B cell (primary cell): ENCODE results near the gene PTPN1. TPM values are rescaled to one million over a fixed set of nuclear protein-coding genes. Genes with fewer than 3 reads are reported as not detected.

Source experiments
- ATAC-seq: fragments of 200-7000 bp; cut with Tn5 transposase; one replicate; pipeline ENCODE4 v1.10.0; 2021; ENCODE audit warnings: low read depth, mild to moderate bottlenecking, moderate number of reproducible peaks, moderate library complexity
- CTCF ChIA-PET: fragments of 350-600 bp; sonication (Branson Sonifier 250); formaldehyde crosslinking; loops from one replicate; lab custom pipeline; 2021; ENCODE audit warnings: antibody characterized with exemption, inconsistent platforms; lab: Charles Lee
- POLR2A ChIA-PET: fragments of 350-600 bp; sonication (Branson Sonifier 250); formaldehyde crosslinking; loops from one replicate; lab custom pipeline; 2021; ENCODE audit warnings: antibody characterized with exemption; lab: Charles Lee
- DNase-seq: peaks from one replicate; pipeline ENCODE4 v3.0.0; 2013
- H2AFZ ChIP-seq: 2 replicates; pipeline ENCODE4 v1.6.1; 2012; ENCODE audit warnings: mild to moderate bottlenecking, low read depth, low read length; ENCODE audit not compliant: insufficient read depth, poor library complexity, severe bottlenecking
- H3K27ac ChIP-seq, 2 donors: 1 replicate in 1 of 2; 2 replicates in 1 of 2; pipeline ENCODE4 v1.5.1; 2012 to 2013; ENCODE audit warnings: low read length in 2 of 2, mild to moderate bottlenecking in 2 of 2, moderate library complexity in 1 of 2
- H3K27me3 ChIP-seq, 4 experiments: fragments of 200-600 bp in 1 of 4; sonication (generic) in 1 of 4; replicated peaks in 1 of 4; 1 replicate in 2 of 4; 2 replicates in 2 of 4; pipeline versions ENCODE4 v1.6.1 to v1.7.0; 2013 to 2016; ENCODE audit warnings: low read length in 3 of 4, mild to moderate bottlenecking in 2 of 4, mixed read lengths in 1 of 4, moderate library complexity in 1 of 4; ENCODE audit not compliant: insufficient read depth in 4 of 4, control insufficient read depth in 3 of 4; ENCODE audit errors: control extremely low read depth in 1 of 4
- H3K36me3 ChIP-seq, 2 experiments: replicated peaks in 1 of 2; 1 replicate in 1 of 2; 2 replicates in 1 of 2; pipeline versions ENCODE4 v1.6.1 to v1.7.1; 2013; ENCODE audit warnings: low read length in 1 of 2; ENCODE audit not compliant: insufficient read depth in 2 of 2, control insufficient read depth in 1 of 2; ENCODE audit errors: control extremely low read depth in 1 of 2, extremely low read depth in 1 of 2
- H3K4me1 ChIP-seq, 2 donors: fragments of 200-600 bp in 1 of 2; sonication (generic) in 1 of 2; 1 replicate in 1 of 2; 2 replicates in 1 of 2; pipeline versions ENCODE4 v1.5.1 to v1.6.1; 2013 to 2017; ENCODE audit warnings: low read length in 2 of 2; ENCODE audit not compliant: control insufficient read depth in 2 of 2, insufficient read depth in 2 of 2
- H3K4me2 ChIP-seq: replicated peaks from 2 replicates; pipeline ENCODE3; 2012; ENCODE audit warnings: mild to moderate bottlenecking, low read depth, low read length; ENCODE audit not compliant: poor library complexity, severe bottlenecking
- H3K4me3 ChIP-seq, 5 experiments: fragments of 200-600 bp in 1 of 5; sonication (generic) in 1 of 5; 1 replicate in 3 of 5; 2 replicates in 2 of 5; pipeline versions ENCODE4 v1.5.1 to v1.7.0; 2011 to 2016; ENCODE audit warnings: low read length in 4 of 5, mild to moderate bottlenecking in 4 of 5, low read depth in 2 of 5, control low read depth in 1 of 5, moderate library complexity in 1 of 5; ENCODE audit not compliant: insufficient read depth in 1 of 5; ENCODE audit errors: control extremely low read depth in 1 of 5, extremely low read depth in 1 of 5
- H3K79me2 ChIP-seq: fragments of 200-600 bp; sonication (generic); one replicate; pipeline ENCODE4 v1.6.0; 2016; ENCODE audit warnings: low read length; ENCODE audit not compliant: control insufficient read depth, insufficient read depth
- H3K9ac ChIP-seq: fragments of 200-600 bp; sonication (generic); 2 replicates; pipeline ENCODE4 v1.6.1; 2017; ENCODE audit warnings: mild to moderate bottlenecking, low read length, moderate library complexity
- H3K9me3 ChIP-seq, 3 donors: one replicate each; pipeline versions ENCODE4 v1.6.1 to v1.7.1; 2013; ENCODE audit warnings: low read length in 2 of 3; ENCODE audit not compliant: control insufficient read depth in 2 of 3, insufficient read depth in 1 of 3; ENCODE audit errors: control extremely low read depth in 1 of 3
- H4K20me1 ChIP-seq: 2 replicates; pipeline ENCODE4 v1.6.0; 2012; ENCODE audit warnings: mild to moderate bottlenecking, low read length; ENCODE audit not compliant: insufficient read depth, control insufficient read depth, poor library complexity, severe bottlenecking
- H3K27ac Mint-ChIP-seq: one replicate; pipeline ENCODE4 v1.8.0; 2021; ENCODE audit warnings: mixed read lengths
- H3K27me3 Mint-ChIP-seq: one replicate; pipeline ENCODE4 v1.8.0; 2021; ENCODE audit warnings: mixed read lengths
- H3K4me1 Mint-ChIP-seq: one replicate; pipeline ENCODE4 v1.8.0; 2021; ENCODE audit warnings: mixed read lengths
- H3K4me3 Mint-ChIP-seq: one replicate; pipeline ENCODE4 v1.8.0; 2021; ENCODE audit warnings: mixed read lengths
- H3K9me3 Mint-ChIP-seq: one replicate; pipeline ENCODE4 v1.8.0; 2022; ENCODE audit warnings: mixed read lengths; ENCODE audit not compliant: insufficient read depth
- EZH2 ChIP-seq: IDR thresholded peaks from 2 replicates; pipeline ENCODE4 v1.6.1; 2012; ENCODE audit warnings: borderline replicate concordance, low read depth, mild to moderate bottlenecking, moderate library complexity, low read length; ENCODE audit not compliant: insufficient read depth, poor library complexity, severe bottlenecking
- WGBS: methylation state at CpG from one replicate; pipeline ENCODE4 v1.1.5; 2013; ENCODE audit warnings: missing lambda C conversion rate; ENCODE audit not compliant: insufficient coverage; 5-methylcytosine and 5-hydroxymethylcytosine counted together
- intact Hi-C: fragments of 100-400 bp; cut with micrococcal nuclease; formaldehyde crosslinking; loops from one replicate; pipeline ENCODE4 v1.10.0; 2022
- polyA plus RNA-seq: library from polyadenylated mRNA; depleted of rRNA; stranded (reverse); fragments of >200 nt; gene quantifications from 2 replicates; pipeline ENCODE4 v1.2.3, GENCODE V29; 2012
- total RNA-seq, 2 donors: library from RNA; stranded (reverse); fragments of 120-200 nt in 1 of 2; gene quantifications; 1 replicate in 1 of 2; 2 replicates in 1 of 2; pipeline versions ENCODE4 v1.2.3 to v1.2.4, GENCODE V29; 2013 to 2022
- TF ChIP-seq, protein P1 (sequence below): fragments of 200-600 bp; IDR thresholded peaks from one replicate; pipeline ENCODE4 v1.8.0; 2022; ENCODE audit warnings: antibody characterized with exemption, mild to moderate bottlenecking

Gene PTPN1
- total and polyA plus RNA-seq, 2 donors (not counting 1 experiment from before 2014, with no cell fraction given), result 77.4 to 134 TPM

- CTCF ChIA-PET, result interaction anchor here (0.9 to 15.6 kb wide), 9 partner anchors 12 to 404 kb away, joined by 3 to 180 read pairs (median 13); partner anchors contain the start of gene PTPN1
- H4K20me1 ChIP-seq, result peaks cover 51% of the 10 kb centered on the region
- POLR2A ChIA-PET, result no interaction called here
Observed at GRCh38 chr20:50580842-50581544, 70.8 kb downstream of the PTPN1 start.

More at GRCh38 chr20:50580842-50581544, 70.8 kb downstream of the PTPN1 start:
- no peak for TF ChIP-seq EZH2
- TF ChIP-seq, protein P1, sequence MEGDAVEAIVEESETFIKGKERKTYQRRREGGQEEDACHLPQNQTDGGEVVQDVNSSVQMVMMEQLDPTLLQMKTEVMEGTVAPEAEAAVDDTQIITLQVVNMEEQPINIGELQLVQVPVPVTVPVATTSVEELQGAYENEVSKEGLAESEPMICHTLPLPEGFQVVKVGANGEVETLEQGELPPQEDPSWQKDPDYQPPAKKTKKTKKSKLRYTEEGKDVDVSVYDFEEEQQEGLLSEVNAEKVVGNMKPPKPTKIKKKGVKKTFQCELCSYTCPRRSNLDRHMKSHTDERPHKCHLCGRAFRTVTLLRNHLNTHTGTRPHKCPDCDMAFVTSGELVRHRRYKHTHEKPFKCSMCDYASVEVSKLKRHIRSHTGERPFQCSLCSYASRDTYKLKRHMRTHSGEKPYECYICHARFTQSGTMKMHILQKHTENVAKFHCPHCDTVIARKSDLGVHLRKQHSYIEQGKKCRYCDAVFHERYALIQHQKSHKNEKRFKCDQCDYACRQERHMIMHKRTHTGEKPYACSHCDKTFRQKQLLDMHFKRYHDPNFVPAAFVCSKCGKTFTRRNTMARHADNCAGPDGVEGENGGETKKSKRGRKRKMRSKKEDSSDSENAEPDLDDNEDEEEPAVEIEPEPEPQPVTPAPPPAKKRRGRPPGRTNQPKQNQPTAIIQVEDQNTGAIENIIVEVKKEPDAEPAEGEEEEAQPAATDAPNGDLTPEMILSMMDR, result no peak
- Histone ChIP-seq H3K4me3 (no peak overlapping the region), H3K79me2 (peaks cover 46% of the 10 kb centered on the region), H3K27ac (peak overlapping the region; percentile 66 to 86), H3K4me1 (peaks cover 20 to 38% of the 10 kb centered on the region in 2 donors), H3K9ac (no peak overlapping the region), H3K9me3 (no peaks in the 10 kb centered on the region), H3K36me3 (peaks cover 11 to 92% of the 10 kb centered on the region in 2 experiments), H3K4me2 (no peak overlapping the region), H3K27me3 (no peaks in the 10 kb centered on the region), H2AFZ (no peak overlapping the region)
- H3K27me3 Mint-ChIP-seq, result no peaks in the 10 kb centered on the region
- no peak for ATAC-seq
- peak overlapping the region; percentile 82 for H3K27ac Mint-ChIP-seq
- intact Hi-C loops, result loop anchor here (1.0 to 5.0 kb wide), 2 partner anchors 166 to 395 kb away; no protein-coding TSS in a partner anchor
- no peak overlapping the region for H3K4me3 Mint-ChIP-seq
- H3K9me3 Mint-ChIP-seq, result no peaks in the 10 kb centered on the region
- 97% methylated on average over 20 of the region's 21 CpGs for WGBS
- H3K4me1 Mint-ChIP-seq, result peaks cover 42% of the 10 kb centered on the region
- DNase-seq, result no peak
